ENCODE measurements around the gene FBN2.

DNA sequence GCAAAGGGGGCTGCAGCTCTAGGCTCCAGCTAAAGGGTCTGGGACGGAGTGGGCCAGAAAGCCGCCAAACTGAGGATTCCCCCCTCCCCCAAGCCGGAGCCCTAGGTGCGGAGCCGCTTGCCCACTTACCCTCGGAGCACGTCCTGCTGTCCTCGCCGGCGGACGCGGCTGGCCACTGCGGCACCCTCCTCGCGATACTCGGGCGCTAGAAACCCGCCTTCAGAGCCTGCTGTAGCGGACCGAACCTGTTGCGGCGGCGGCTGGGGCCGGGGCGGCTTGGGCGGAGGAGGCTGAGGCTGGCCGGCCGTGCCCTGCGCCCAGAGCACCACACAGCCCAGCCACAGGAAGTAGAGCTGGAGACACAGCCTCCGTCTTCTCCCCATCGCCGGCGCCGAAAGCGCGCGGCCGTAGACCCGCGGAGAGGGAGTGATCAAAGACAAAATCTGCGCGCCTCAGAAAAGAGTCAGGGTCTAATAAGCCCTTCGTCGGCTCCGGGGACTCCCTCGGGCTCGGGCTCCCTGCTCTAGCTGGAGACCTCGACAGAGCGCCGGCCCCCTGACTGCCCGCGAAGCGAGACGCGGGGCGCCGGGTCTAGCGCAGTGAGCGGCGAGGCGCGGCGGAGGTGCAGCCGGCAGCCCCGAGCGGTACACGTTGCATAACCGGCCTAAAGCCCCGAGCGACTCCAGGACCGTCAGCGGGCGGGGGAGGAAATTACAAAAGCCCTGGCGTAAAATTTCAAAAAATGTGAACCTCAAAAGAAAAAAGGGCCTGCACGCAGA is 635 bp downstream of the FBN2 start:
- TF ChIP-seq YY1 (IDR thresholded peaks at IDR 0.05; ENCODE audit: insufficient read depth, insufficient read length) (no peak), ZNF274 (IDR thresholded peaks at IDR 0.05; ENCODE audit: low read depth, low read length) (no peak), SUZ12 (IDR thresholded peaks at IDR 0.05; ENCODE audit: extremely low read depth, insufficient read depth, insufficient read length) (no peak)
